Eye (tissue), 1 donor: ENCODE measurements around the gene SS18L1.

ENCODE experiments used
- DNase-seq: peaks from one replicate; pipeline ENCODE4 v3.0.0-alpha.2; 2015

SS18L1 gene

GRCh38 chr20:62157387-62158087, 14.0 kb downstream of the SS18L1 start:
- no peak for DNase-seq

- DNase-seq: no peak
These were observed 14.5 kb downstream of the SS18L1 start for GRCh38 chr20:62158088-62158400.

DNA sequence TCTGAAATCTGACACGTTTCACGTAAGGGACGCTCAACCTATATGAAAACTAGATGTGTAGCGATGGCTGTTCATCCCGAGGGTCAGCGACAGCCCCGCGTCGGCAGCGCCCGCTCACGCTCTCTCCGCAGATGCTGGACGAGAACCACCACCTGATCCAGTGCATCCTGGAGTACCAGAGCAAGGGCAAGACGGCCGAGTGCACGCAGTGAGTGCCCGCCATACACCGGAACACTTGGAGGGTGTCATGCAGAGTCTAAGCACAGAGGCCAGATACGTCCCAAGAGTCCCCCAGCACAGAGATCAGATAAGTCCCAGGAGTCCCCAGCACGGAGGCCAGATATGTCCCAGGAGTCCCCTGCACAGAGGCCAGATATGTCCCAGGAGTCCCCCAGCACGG, 15.0 kb downstream of the SS18L1 start:
- no peak for DNase-seq

DNA sequence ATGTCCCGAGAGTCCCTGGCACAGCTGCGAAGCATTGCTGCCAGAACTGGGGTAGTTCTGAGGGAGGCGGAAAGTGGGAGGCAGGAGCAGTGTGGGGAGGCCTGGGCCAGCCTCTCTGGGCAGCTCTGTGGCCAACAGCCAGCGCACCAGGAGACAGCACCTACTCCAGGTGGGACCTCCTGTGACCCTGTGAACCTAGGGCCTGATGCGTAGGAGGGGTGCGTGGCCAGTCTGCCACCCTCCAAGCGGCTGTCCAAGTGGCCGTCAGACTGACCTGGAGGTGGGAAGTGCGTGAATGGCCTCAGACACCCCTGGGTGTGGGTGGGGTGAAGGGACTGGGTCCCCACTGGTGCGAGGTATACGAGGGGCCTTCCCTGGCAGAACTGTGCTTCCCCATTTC, 15.5 kb downstream of the SS18L1 start:
- no peak for DNase-seq

DNA sequence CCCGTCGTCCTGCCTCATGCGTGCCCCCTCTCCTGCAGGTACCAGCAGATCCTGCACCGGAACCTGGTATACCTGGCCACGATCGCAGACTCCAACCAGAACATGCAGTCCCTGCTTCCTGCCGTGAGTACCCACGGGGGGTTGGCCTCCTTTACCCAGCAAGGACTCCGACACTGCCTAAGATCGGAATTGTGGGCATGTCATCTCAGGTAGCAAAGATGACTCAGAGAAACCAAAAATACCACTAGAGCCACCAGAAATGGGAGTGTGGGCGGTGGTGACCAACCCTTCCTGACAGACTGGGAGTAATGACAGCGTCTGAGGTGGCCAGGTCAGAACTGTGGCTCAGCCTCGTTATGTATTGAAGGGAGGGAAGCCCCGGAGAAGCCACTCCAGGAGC, 16.3 kb downstream of the SS18L1 start:
- DNase-seq: no peak

DNA sequence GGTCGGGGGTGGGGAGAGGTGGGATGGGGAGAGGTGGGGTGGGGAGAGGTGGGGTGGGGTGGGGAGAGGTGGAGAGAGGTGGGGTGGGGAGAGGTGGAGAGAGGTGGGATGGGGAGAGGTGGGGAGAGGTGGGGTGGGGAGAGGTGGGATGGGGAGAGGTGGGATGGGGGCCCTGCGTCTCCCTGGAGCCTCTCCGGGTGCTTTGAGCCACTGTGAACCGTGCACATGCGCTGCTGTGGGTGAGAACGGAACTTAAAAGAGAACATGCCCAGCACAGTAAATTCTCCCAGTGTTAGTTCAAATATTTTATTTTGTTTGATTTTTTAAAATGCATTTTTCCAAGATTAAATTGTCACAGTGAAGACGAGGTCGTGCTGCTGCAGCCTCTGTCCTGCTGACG, 16.7 kb downstream of the SS18L1 start:
- no peak for DNase-seq

DNA sequence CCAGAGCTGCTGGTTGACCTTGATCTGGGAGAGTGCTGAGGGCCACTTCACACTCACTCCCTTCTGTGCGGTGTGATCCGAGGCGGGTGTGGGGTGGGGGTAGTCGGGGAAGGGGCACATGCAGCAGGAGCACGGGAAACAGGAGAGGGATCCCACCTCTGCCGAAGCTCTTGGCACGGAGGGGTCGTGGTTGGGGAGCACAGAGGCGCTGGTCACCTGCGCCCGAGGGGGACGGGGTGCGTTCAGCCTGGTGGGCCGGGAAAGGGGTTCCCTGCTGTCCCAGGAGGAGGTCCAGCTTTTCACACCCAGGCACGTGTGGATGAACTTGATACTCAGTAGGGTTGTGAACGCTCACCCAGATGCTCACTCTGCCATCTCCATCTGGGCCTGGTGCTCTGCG, 17.3 kb downstream of the SS18L1 start:
- no peak for DNase-seq

DNA sequence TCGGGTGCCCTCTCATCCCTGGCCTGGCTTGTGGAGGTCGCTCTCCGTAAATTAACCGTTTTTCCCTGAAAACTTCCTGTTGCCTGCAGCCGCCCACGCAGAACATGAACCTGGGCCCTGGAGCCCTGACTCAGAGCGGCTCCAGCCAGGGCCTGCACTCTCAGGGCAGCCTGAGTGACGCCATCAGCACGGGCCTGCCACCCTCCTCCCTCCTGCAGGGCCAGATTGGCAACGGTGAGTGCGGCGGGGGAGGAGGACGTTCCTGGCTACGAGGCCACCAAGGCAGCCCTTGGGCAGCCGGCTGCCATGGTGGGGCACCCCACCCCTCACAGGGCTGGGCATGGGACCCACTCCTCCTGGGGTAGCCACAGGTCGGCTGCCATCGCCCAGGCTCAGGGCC, 17.8 kb downstream of the SS18L1 start:
- no peak for DNase-seq

- DNase-seq: no peak
These were observed 19.4 kb downstream of the SS18L1 start for GRCh38 chr20:62162765-62163484.

- DNase-seq: no peak
These were observed 19.9 kb downstream of the SS18L1 start for GRCh38 chr20:62163485-62163865.

DNA sequence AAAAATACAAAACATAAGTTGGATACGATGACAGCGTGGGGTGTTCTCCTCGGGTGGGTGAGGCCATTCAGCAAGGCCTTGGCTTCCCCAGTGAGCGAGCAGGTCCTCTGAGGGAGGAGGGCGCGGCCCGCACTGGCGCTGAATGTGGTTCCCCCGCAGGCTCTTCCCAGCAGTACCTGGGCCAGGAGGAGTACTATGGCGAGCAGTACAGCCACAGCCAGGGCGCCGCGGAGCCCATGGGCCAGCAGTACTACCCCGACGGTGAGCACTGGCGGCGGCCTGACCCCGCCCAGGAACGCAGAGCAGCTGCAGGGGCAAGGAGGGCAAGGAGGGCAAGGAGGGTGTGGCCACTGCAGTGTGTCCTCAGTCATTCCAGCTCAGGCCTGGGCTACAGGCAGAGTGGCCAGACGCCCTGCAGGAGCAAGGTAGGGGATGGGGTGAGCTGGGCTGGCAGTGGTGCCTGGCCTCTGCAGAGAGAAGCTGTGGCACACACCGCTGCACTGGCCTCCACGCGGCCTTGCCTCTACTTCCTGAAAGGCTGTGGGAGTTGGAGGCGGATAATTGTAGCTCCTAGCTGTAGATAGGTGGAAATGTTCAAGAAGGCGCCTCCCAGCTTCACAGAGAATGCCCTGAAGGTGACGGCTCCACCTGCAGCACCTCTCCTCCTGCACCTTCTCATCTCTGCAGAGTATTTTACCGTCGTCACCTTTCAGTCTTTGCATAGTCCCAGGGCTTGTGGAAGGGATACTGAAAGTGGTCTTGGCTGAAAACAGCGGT, 20.6 kb downstream of the SS18L1 start:
- DNase-seq: no peak

- DNase-seq: no peak
These were observed 21.6 kb downstream of the SS18L1 start for GRCh38 chr20:62164879-62165761.

DNA sequence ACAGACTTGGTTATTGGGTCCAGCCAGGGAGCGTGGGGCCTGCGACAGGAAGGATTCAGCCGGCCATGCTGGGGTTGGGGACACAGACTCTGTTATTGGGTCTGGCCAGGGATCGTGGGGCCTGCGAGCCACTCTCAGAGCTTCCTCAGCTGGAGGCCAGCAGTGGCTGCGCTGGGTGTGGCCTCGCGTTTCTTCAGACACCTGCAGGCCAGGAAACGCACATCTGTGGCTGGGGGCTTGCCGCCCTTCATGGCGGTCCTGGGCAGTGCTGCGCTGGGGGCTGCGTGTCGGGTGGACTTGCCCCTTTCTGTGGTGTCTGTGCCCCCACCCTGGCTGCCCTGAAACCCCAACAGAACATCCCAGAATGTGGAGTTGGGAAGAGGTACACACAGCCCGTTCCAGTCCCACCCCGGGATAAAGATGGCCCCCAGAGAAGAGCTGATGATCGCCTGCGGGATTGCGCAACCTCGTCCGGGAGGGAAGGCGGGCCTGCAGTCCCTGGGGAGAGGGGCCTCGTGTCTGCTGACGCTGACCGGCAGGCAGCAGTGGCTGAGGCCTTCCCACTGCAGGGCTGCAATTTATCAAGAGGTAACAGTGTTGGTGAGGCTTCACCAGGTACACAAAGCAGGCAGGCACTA, 22.3 kb downstream of the SS18L1 start:
- no peak for DNase-seq

GRCh38 chr20:62167474-62167873, 23.9 kb downstream of the SS18L1 start:
- no peak for DNase-seq

DNA sequence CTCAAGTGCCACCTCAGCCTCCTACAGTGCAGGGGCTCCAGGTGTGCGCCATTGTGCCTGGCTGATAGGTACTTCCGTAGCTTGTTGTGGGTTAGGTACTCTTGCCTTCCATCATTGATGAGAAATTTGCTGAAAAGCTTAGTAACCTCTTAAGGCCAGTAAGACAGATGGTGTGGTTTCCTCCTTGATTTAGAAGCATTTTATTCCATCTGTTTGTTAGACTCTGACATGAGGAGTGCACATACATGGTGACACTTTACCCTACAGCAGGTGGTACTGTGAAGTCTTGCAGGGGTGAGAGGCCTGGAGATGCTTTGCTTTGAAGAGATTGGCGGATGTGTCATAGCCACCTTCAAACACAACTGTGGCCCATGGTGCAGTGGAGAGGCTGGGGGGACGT, 24.5 kb downstream of the SS18L1 start:
- DNase-seq: no peak

DNA sequence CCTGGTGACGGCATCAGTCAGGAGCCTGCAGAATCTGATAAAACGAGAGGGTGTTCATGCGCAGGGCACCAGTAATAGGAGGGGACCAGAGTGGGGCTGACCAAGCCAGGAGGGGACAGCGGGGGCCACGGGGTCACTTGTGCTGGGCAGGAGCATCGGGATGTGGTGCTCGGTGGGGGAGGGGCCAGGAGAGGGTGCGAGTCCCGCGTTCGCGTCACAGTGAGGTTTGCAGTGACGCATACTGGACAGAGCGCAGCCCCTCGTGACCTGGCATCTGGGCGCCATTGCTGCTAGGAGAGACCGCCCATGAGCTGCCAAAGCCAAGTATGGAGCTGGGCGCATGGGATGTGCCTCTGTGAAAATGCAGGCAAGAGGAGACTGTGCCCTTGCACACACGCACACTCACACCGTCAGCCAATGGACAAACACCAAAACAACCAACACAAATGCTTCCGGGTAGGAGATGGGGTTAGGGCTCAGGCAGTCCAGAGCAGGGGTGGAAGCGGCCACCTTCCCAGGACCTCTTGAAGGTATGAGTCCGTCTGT, 25.4 kb downstream of the SS18L1 start:
- no peak for DNase-seq

- DNase-seq: no peak
These were observed 27.0 kb downstream of the SS18L1 start for GRCh38 chr20:62170536-62170935.

DNA sequence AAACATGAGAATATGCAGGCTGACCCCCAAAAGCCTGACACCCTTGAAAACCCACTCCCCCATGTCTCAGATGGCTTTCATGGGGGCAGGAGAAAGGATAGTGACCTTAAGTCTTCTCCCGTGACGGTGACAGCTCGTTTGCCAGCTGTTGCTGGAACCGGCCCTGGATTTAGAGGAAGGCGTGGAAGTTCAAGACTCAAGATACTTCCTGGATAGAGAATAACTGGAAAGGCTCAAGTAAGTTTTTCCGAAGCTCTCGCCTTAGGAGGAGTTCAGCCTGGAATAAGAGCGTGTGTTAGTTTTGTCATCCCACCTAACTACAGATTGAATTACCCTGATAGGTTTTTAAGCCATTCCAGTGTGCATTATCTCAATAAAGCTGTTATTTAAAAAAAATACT, 27.7 kb downstream of the SS18L1 start:
- DNase-seq: no peak

- DNase-seq: no peak
These were observed 29.1 kb downstream of the SS18L1 start for GRCh38 chr20:62172666-62173065.

DNA sequence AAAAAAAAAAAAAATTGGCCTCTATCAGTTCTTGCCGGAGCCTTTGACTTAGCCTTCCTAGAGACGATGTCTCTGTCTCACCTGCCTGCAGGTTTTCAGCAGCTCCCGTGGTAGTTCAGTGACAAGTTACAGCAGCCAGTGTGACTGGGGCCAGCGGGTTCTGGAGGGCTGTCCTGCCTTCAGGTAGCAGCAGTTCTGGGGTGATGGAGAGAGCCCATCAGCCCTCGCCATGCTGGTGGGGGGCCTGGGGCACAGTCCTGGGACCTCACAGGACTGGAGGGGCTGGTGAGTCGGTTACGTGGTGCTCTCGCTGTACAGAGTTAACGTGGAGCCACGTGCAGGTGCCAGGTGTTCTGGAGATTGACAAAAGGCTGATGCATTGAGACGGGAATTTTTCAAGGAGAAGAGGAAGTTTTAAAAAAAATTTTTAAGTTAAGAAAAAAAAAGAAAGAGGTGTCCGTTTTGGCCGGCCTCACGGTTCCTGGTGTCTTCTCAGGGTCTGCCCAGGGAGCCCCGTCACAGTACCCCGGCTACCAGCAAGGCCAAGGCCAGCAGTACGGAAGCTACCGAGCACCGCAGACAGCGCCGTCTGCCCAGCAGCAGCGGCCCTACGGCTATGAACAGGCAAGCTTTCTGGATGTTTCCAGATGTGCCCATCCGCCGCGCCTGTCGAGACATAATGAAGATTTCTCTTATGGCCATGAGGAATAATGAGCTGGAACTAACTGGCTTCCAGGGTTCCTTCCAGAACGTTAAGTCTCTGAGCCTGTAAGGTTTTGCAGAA, 30.6 kb downstream of the SS18L1 start:
- DNase-seq: no peak

DNA sequence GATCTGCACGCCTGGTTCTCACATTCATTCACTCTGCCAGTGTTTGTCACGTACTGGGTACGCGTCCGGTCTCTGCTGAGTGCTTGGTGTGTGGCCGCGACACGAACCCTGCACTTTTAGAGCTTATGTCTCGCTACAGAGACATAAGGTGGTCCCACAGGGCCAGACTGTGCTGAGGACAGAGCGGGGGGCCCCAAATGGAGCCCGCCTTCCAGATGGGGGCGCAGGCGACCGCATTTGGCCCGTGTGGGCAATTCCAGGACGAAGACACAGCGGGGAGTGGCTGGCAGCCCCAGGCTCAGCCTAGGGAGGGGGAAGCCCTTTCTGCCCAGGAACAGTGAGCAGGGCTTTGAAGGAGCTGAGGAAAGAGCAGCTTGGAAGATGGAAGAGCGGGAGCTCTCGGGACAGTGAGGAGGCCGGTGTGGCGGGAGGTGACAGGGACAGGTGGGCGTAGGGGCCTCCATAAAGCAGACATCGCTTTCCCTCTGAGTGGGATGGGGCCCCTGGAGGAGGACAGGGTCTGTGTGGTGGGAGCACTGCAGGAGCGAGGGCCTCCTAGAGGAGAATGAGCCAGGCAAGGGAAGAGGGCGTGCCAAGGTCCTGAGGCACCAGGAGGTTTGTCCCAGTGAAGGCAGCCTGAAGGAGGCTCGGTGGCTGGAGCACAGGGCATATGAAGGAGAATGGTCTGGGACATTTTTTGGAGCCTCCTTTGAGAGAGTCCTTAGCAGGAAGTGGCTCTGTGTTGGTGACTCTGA, 31.5 kb downstream of the SS18L1 start:
- DNase-seq: no peak
